Measurements from ENCODE around the gene MXRA7.
A peak's percentile ranks its signal among the peaks of the same experiment; 100 is the strongest.
"Not testable (repeated sequence)": the region's sequence is repeated elsewhere in the genome, so short reads cannot be mapped to it uniquely, and the experiment has no call there.

The MXRA7 gene

GRCh38 chr17:76715496-76715830 lies 4.7 kb upstream of the MXRA7 start:
- no peak for DNase-seq

- DNase-seq: peak; percentile 26
Measured at GRCh38 chr17:76714822-76715495, 4.2 kb upstream of the MXRA7 start.

GRCh38 chr17:76714336-76714735 lies 3.6 kb upstream of the MXRA7 start:
- no peak for DNase-seq

GRCh38 chr17:76713765-76714164 lies 3.0 kb upstream of the MXRA7 start:
- DNase-seq: no peak

- not testable (repeated sequence) for DNase-seq
Measured at GRCh38 chr17:76712321-76712720, 1.6 kb upstream of the MXRA7 start.

- DNase-seq: not testable (repeated sequence)
Measured at GRCh38 chr17:76709951-76710862, 558 bp downstream of the MXRA7 start.

- peak; percentile 75 for DNase-seq
Measured at GRCh38 chr17:76709077-76709950, 1.5 kb downstream of the MXRA7 start.

- DNase-seq: no peak
Measured at GRCh38 chr17:76707985-76708807, 2.6 kb downstream of the MXRA7 start.

- no peak for DNase-seq
Measured at GRCh38 chr17:76706817-76707216, 3.9 kb downstream of the MXRA7 start.

GRCh38 chr17:76704805-76705204 lies 6.0 kb downstream of the MXRA7 start:
- no peak for DNase-seq

- DNase-seq: no peak
Measured at GRCh38 chr17:76702941-76703637, 7.7 kb downstream of the MXRA7 start.

GRCh38 chr17:76702076-76702475 lies 8.7 kb downstream of the MXRA7 start:
- no peak for DNase-seq

- DNase-seq: no peak
Measured at GRCh38 chr17:76701471-76701967, 9.2 kb downstream of the MXRA7 start.

GRCh38 chr17:76700617-76701470 lies 9.9 kb downstream of the MXRA7 start:
- DNase-seq: no peak

GRCh38 chr17:76700270-76700616 lies 10.5 kb downstream of the MXRA7 start:
- DNase-seq: no peak

GRCh38 chr17:76698466-76698977 lies 12.2 kb downstream of the MXRA7 start:
- not testable (repeated sequence) for DNase-seq

GRCh38 chr17:76697702-76698465 lies 12.9 kb downstream of the MXRA7 start:
- DNase-seq: no peak

GRCh38 chr17:76696763-76697701 lies 13.7 kb downstream of the MXRA7 start:
- no peak for DNase-seq

All from NCI-H226 (cell line).